ENCODE measurements around the gene NPEPL1. TPM values are rescaled to one million over a fixed set of nuclear protein-coding genes. Genes with fewer than 3 reads are reported as not detected.

Gene NPEPL1
- total RNA-seq, 2 experiments from 2014 or later = 15.4 to 17.1 TPM

DNA sequence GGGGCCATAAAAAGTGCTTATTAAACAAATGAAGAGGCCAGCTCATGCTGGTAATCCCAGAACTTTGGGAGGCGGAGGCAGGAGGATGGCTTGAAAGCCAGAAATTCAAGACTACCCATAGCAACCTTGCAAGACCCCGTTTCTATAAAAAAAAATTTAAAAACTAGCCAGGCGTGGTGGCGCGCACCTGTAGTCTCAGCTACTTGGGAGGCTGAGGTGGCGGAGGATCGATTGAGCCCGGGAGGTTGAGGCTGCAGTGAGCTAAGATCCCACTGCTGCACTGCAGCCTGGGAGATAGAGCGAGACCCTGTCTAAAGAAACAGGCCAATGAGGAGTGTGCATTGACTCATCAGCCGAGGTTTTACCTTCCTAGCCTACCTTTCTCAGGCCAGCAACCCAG lies 15.2 kb downstream of the NPEPL1 start:
- TF ChIP-seq, protein P1, sequence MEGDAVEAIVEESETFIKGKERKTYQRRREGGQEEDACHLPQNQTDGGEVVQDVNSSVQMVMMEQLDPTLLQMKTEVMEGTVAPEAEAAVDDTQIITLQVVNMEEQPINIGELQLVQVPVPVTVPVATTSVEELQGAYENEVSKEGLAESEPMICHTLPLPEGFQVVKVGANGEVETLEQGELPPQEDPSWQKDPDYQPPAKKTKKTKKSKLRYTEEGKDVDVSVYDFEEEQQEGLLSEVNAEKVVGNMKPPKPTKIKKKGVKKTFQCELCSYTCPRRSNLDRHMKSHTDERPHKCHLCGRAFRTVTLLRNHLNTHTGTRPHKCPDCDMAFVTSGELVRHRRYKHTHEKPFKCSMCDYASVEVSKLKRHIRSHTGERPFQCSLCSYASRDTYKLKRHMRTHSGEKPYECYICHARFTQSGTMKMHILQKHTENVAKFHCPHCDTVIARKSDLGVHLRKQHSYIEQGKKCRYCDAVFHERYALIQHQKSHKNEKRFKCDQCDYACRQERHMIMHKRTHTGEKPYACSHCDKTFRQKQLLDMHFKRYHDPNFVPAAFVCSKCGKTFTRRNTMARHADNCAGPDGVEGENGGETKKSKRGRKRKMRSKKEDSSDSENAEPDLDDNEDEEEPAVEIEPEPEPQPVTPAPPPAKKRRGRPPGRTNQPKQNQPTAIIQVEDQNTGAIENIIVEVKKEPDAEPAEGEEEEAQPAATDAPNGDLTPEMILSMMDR (IDR thresholded peaks at IDR 0.05) = no peak
- H3K4me1 Mint-ChIP-seq (ENCODE audit: low read depth) = no peaks in the 10 kb centered on the region
- POLR2A ChIA-PET = no interaction called here
- intact Hi-C loops (cut with micrococcal nuclease) = no loop called here
- no peaks in the 10 kb centered on the region for H3K9me3 Mint-ChIP-seq
- CTCF ChIA-PET = no interaction called here
- peaks cover 11% of the 10 kb centered on the region for H3K36me3 Mint-ChIP-seq (ENCODE audit: low read depth)
- H3K27ac Mint-ChIP-seq = no peak overlapping the region
- DNase-seq = no peak
- no peak for ATAC-seq
- H3K27me3 Mint-ChIP-seq = no peaks in the 10 kb centered on the region
- no peak overlapping the region for H3K4me3 Mint-ChIP-seq

DNA sequence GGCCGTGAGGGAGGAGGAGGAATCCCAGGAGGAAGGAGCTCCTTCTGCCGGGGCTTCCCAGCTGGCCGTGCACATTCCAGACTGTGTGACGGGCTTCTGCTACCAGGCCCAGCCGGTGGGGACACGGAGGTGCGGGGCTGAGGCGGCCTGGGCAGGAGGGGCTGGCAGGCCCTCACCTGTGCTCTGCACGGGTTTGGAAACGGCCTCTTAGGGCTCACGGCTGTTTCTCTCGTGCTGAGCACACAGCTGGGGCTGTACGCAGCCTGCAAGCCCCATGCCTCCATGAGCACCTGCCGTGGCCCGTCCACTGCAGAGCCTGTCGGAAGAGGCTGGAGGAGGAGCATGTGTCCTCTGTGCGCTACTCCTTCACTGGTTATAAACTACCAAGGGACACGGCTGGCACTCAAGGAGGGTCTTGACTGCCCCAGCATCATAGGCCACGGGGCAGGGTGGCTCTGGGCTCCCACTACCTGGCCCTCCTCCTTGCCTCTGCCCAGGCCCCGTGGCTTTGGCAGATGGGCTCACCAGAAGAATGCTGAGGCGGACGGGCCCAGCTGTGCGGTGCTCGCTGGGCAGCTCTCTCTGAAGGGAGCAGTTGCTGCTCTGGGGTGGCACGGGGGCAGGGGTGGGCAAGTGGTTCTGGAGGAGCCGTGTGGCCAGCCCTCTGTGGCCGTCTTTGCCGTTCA lies 15.8 kb downstream of the NPEPL1 start:
- Mint-ChIP-seq H3K36me3 (ENCODE audit: low read depth) (peaks cover 5% of the 10 kb centered on the region), H3K27me3 (no peaks in the 10 kb centered on the region), H3K4me3 (no peak overlapping the region), H3K27ac (no peak overlapping the region), H3K4me1 (ENCODE audit: low read depth) (no peaks in the 10 kb centered on the region), H3K9me3 (no peaks in the 10 kb centered on the region)
- TF ChIP-seq, protein P1 (IDR thresholded peaks at IDR 0.05) = no peak
- ChIA-PET CTCF (no interaction called here), POLR2A (no interaction called here)
- no peak for ATAC-seq
- DNase-seq = no peak
- intact Hi-C loops (cut with micrococcal nuclease) = no loop called here

DNA sequence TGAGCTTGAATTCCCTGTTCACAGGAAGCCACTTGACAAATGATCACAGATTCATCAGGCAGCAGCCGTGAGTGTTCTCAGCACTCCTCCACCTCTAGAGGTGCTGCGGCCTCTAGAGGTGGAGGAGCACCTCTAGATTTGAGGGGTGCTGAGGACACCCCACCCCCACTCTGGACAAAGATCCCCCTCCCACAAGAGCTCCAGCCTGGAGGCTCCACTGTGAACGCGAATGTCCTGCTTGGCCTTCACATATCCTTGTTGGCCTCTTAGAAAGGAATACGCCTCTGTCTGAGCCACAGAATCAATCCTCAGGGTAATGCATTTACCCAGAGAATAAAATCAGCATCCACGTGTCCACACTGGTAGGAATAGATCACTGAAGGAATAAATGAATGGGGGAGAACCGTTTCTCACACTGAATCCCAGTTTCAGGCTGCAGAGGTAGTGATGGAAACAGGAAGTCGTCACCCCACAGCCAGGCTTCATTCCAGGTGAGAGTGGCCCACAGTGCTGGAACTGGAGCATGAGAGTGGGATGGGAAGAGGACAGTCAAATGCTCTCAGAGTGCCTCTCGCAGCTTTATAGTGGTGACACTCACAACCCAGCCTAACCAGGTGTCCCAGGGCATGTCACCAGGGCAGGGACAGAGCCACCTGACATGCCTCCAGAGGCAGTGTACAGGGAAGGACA lies 16.6 kb downstream of the NPEPL1 start:
- DNase-seq (no peak), ATAC-seq (no peak)
- TF ChIP-seq, protein P1 (IDR thresholded peaks at IDR 0.05) = no peak
- H3K9me3 Mint-ChIP-seq = no peaks in the 10 kb centered on the region
- peaks cover under 1% of the 10 kb centered on the region for H3K36me3 Mint-ChIP-seq (ENCODE audit: low read depth)
- H3K4me1 Mint-ChIP-seq (ENCODE audit: low read depth) = no peaks in the 10 kb centered on the region
- no peak overlapping the region for H3K27ac Mint-ChIP-seq
- H3K27me3 Mint-ChIP-seq = no peaks in the 10 kb centered on the region
- ChIA-PET POLR2A (no interaction called here), CTCF (no interaction called here)
- intact Hi-C loops (cut with micrococcal nuclease) = no loop called here
- H3K4me3 Mint-ChIP-seq = no peak overlapping the region

DNA sequence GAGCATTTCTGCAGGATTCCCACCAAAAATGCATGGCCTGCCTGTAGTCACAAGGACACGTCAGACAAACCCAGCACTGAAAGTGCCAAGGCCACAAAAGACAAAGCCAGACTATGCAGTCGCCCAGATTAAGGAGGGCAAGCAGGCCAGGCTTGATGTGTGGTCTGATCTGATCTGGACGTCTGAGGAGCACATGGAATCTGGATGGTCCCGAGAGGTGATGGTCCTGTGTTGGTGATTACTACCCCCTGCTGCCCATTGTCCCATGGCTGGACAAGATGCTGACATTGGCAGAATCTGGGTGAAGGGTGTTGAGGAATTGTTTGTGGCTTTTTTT lies 17.1 kb downstream of the NPEPL1 start:
- CTCF ChIA-PET = no interaction called here
- Mint-ChIP-seq H3K36me3 (ENCODE audit: low read depth) (no peaks in the 10 kb centered on the region), H3K4me3 (no peak overlapping the region), H3K4me1 (ENCODE audit: low read depth) (no peaks in the 10 kb centered on the region), H3K9me3 (no peaks in the 10 kb centered on the region), H3K27ac (no peak overlapping the region), H3K27me3 (no peaks in the 10 kb centered on the region)
- DNase-seq (no peak), ATAC-seq (no peak)
- POLR2A ChIA-PET = no interaction called here
- TF ChIP-seq, protein P1 (IDR thresholded peaks at IDR 0.05) = no peak
- intact Hi-C loops (cut with micrococcal nuclease) = no loop called here

DNA sequence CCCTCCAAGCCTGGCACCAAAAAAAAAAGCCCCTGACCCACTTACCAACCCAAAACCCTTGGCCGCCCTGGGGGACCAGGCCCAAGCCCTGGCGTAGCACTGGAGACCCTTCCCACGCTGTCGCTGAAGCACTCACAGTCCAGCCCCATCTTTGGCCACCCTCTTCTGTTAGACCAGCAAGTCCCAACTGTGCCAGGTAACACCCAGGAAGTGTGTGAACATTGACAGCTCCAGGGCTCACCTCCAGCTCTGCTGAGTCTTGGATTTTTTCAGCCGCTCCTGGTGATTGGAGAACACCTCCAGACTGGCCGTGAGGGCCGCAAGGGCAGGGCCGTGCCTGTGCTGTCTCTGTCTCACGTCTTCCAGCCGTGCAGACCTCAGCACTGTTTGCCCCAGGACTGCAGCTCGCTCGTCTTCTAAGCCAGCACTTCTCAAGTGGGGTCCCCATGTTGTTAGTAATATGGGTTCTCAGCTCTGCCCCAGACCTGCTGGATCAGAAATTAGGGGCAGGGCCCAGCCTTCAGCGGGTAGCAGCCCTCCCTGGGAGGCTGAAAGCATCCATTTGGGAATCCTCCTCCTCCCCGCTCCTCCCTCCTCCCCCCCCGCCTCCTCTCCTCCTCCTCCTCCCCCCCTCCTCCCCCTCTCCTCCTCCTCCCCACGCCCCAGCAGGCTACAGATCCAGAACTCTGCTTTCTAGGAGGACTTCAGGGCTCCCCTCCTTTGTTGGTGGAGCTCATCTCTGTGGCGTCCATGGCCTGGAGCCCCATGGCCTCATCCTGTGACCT lies 18.1 kb downstream of the NPEPL1 start:
- no peak overlapping the region for H3K4me3 Mint-ChIP-seq
- intact Hi-C loops (cut with micrococcal nuclease) = no loop called here
- CTCF ChIA-PET = no interaction called here
- H3K36me3 Mint-ChIP-seq (ENCODE audit: low read depth) = no peaks in the 10 kb centered on the region
- TF ChIP-seq, protein P1 (IDR thresholded peaks at IDR 0.05) = no peak
- no peaks in the 10 kb centered on the region for H3K9me3 Mint-ChIP-seq
- no peaks in the 10 kb centered on the region for H3K27me3 Mint-ChIP-seq
- H3K4me1 Mint-ChIP-seq (ENCODE audit: low read depth) = no peaks in the 10 kb centered on the region
- POLR2A ChIA-PET = no interaction called here
- ATAC-seq (no peak), DNase-seq (no peak)
- no peak overlapping the region for H3K27ac Mint-ChIP-seq
